Measurements from ENCODE around the gene OSER1. TPM values are rescaled to one million over a fixed set of nuclear protein-coding genes. Genes with fewer than 3 reads are reported as not detected.
"Not testable (repeated sequence)": the region's sequence is repeated elsewhere in the genome, so short reads cannot be mapped to it uniquely, and the experiment has no call there.

OSER1 gene
- total RNA-seq, 1 donor from 2014 or later: 47.3 TPM

GRCh38 chr20:44193801-44194200, 16.8 kb downstream of the OSER1 start:
- Mint-ChIP-seq H3K27ac (no peak overlapping the region), H3K4me3 (no peak overlapping the region), H3K9me3 (no peaks in the 10 kb centered on the region), H3K4me1 (no peaks in the 10 kb centered on the region), H3K27me3 (peaks cover 3% of the 10 kb centered on the region), H3K36me3 (ENCODE audit: low read depth) (peaks cover 30% of the 10 kb centered on the region)
- ChIA-PET CTCF (no interaction called here), POLR2A (no interaction called here)
- TF ChIP-seq CTCF (IDR thresholded peaks at IDR 0.05): no peak
- intact Hi-C loops (cut with micrococcal nuclease): no loop called here
- no peak for DNase-seq
- ATAC-seq (ENCODE audit: low read depth): no peak

- POLR2A ChIA-PET; H3K4me3 Mint-ChIP-seq; DNase-seq; H3K27ac Mint-ChIP-seq; H3K9me3 Mint-ChIP-seq; ATAC-seq (ENCODE audit: low read depth): not testable (repeated sequence)
- Mint-ChIP-seq H3K4me1 (peaks cover 18% of the 10 kb centered on the region), H3K36me3 (ENCODE audit: low read depth) (peaks cover 14% of the 10 kb centered on the region), H3K27me3 (peaks cover 13% of the 10 kb centered on the region)
- CTCF ChIA-PET: interaction anchor here (0.6 to 4.8 kb wide), 4 partner anchors 44 to 442 kb away, joined by 3 to 62 read pairs (median 4); no protein-coding TSS in a partner anchor
- intact Hi-C loops (cut with micrococcal nuclease): loop anchor here (2.0 kb wide), 1 partner anchor 19 kb away; the partner anchor contains the start of gene OSER1
Observed at GRCh38 chr20:44191640-44192039, 18.9 kb downstream of the OSER1 start.

- CTCF ChIA-PET: interaction anchor here (0.6 to 4.8 kb wide), 23 partner anchors 8 to 738 kb away, joined by 3 to 62 read pairs (median 5); partner anchors contain the start of genes FITM2 and OSER1
- not testable (repeated sequence) for H3K4me3 Mint-ChIP-seq; DNase-seq; H3K9me3 Mint-ChIP-seq; H3K36me3 Mint-ChIP-seq (ENCODE audit: low read depth); H3K27ac Mint-ChIP-seq
- peaks cover 26% of the 10 kb centered on the region for H3K27me3 Mint-ChIP-seq
- intact Hi-C loops (cut with micrococcal nuclease): loop anchor here (1.0 to 2.0 kb wide), 4 partner anchors 20 to 741 kb away; partner anchors contain the start of gene OSER1
- H3K4me1 Mint-ChIP-seq: peaks cover 21% of the 10 kb centered on the region
- POLR2A ChIA-PET: interaction anchor here (0.9 kb wide), 1 partner anchor 74 kb away, joined by 5 read pairs; no protein-coding TSS in a partner anchor
- peak; percentile 46 for ATAC-seq (ENCODE audit: low read depth)
Observed at GRCh38 chr20:44190197-44190852, 20.2 kb downstream of the OSER1 start.

GRCh38 chr20:44188752-44189151, 21.8 kb downstream of the OSER1 start:
- Mint-ChIP-seq H3K4me3 (no peak overlapping the region), H3K27me3 (peaks cover 35% of the 10 kb centered on the region), H3K36me3 (ENCODE audit: low read depth) (no peaks in the 10 kb centered on the region), H3K4me1 (peaks cover 21% of the 10 kb centered on the region), H3K9me3 (no peaks in the 10 kb centered on the region), H3K27ac (no peak overlapping the region)
- no peak for TF ChIP-seq CTCF (IDR thresholded peaks at IDR 0.05)
- intact Hi-C loops (cut with micrococcal nuclease): no loop called here
- DNase-seq: no peak
- CTCF ChIA-PET: interaction anchor here (0.9 to 4.8 kb wide), 9 partner anchors 9 to 650 kb away, joined by 3 to 62 read pairs (median 7); partner anchors contain the start of genes FITM2 and OSER1
- POLR2A ChIA-PET: no interaction called here
- ATAC-seq (ENCODE audit: low read depth): no peak

GRCh38 chr20:44187772-44188709, 22.5 kb downstream of the OSER1 start:
- Mint-ChIP-seq H3K27me3 (peaks cover 35% of the 10 kb centered on the region), H3K4me1 (peaks cover 21% of the 10 kb centered on the region), H3K27ac (no peak overlapping the region), H3K36me3 (ENCODE audit: low read depth) (no peaks in the 10 kb centered on the region), H3K4me3 (peak overlapping the region; percentile 17), H3K9me3 (no peaks in the 10 kb centered on the region)
- peak; percentile 76 for ATAC-seq (ENCODE audit: low read depth)
- no peak for DNase-seq
- ChIA-PET CTCF (interaction anchor here (0.9 to 4.8 kb wide), 2 partner anchors 31 to 71 kb away, joined by 3 to 62 read pairs; no protein-coding TSS in a partner anchor), POLR2A (interaction anchor here (0.6 to 0.8 kb wide), 2 partner anchors 21 to 23 kb away, joined by 3 read pairs; partner anchors contain the start of gene OSER1)
- no peak for TF ChIP-seq CTCF (IDR thresholded peaks at IDR 0.05)
- intact Hi-C loops (cut with micrococcal nuclease): no loop called here
